Suprapubic skin (tissue), 3 donors: Measurements from ENCODE around the gene NRXN3.

ENCODE experiments used
- CTCF ChIP-seq, 2 donors: fragments of 200-600 bp in 1 of 2; fragments of 450-650 bp in 1 of 2; sonication (generic) in 1 of 2; IDR thresholded peaks; one replicate each; pipeline ENCODE4 v1.5.1; 2016 to 2019; ENCODE audit warnings: antibody characterized with exemption in 2 of 2, mild to moderate bottlenecking in 1 of 2, moderate library complexity in 1 of 2
- POLR2A ChIP-seq, 2 donors: fragments of 450-650 bp; IDR thresholded peaks; one replicate each; pipeline ENCODE4 v1.6.1; 2017; ENCODE audit warnings: antibody characterized with exemption in 2 of 2, mild to moderate bottlenecking in 2 of 2, moderate library complexity in 2 of 2

GRCh38 chr14:79573486-79573885 lies 1403.3 kb downstream of the NRXN3 start:
- TF ChIP-seq POLR2A (IDR thresholded peaks at IDR 0.05), result no peak
- no peak for TF ChIP-seq CTCF (IDR thresholded peaks at IDR 0.05)
